GM18870 (cell line): ENCODE data around the gene G3BP2.

ENCODE experiments used
- ATAC-seq: cut with Tn5 transposase; IDR thresholded peaks from one replicate; pipeline ENCODE4 v1.9.1; 2021; ENCODE audit warnings: moderate library complexity; ENCODE audit not compliant: unreplicated experiment

The G3BP2 gene

GRCh38 chr4:75643651-75644050 lies 29.6 kb downstream of the G3BP2 start:
- no peak for ATAC-seq

DNA sequence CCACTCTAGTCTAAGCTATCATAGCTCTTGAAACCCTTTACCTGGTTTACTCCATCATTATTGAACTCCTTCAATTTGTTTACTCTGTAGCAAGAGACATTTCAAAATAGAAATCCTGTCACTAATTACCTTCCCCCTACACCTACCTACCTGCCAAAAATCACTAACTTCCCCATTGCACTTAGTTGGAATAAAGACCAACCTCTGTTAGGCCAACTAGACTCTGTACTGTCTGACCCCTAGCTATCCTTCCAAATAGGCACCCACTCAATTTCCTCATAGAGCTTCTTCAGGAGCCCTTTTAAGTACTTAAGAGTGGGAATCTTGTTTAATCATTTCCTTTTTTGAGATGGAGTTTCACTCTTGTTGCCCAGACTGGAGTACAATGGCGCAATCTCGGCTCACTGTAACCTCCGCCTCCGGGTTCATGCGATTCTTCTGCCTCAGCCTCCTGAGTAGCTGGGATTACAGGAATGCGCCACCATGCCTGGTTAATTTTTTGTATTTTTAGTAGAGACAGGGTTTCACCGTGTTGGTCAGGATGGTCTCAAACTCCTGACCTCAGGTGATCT lies 34.0 kb downstream of the G3BP2 start:
- no peak for ATAC-seq

DNA sequence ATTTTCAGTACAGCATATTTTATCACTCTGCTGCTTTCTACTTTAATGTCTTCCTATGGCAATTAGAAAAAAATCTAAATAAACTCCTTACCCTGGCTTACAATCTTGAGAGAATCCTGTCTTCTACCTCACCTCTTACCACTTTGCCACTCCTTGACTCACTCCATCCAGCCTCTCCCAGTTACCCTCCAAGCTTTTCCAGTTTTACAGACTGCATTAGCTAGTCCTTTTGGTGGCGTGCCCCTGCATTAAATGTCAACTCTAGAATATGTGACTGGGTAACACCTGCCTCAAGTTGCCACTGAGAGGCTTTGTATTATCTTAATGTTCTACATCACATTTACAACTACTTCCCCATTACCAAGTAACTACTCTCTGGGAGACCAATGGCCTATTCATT lies 35.4 kb downstream of the G3BP2 start:
- no peak for ATAC-seq

DNA sequence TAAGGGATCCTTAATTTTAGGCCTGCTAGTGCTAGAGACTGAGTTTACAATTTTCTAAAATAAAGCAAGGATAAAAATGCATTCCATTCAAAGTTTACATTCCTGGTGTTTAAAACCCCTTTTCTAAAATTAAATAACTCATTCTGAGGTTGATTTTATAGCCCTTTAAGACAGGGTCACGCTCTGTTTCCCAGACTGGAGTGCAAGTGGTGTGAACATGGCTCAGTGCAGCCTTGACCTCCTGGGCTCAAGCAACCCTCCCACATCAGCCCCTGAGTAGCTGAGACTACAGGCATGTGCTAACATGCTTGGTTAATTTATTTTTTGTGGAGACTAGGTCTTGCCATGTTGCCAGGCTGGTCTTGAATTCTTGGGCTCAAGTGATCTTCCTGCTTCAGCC lies 36.0 kb downstream of the G3BP2 start:
- ATAC-seq, result no peak

GRCh38 chr4:75634951-75635350 lies 38.3 kb downstream of the G3BP2 start:
- no peak for ATAC-seq

DNA sequence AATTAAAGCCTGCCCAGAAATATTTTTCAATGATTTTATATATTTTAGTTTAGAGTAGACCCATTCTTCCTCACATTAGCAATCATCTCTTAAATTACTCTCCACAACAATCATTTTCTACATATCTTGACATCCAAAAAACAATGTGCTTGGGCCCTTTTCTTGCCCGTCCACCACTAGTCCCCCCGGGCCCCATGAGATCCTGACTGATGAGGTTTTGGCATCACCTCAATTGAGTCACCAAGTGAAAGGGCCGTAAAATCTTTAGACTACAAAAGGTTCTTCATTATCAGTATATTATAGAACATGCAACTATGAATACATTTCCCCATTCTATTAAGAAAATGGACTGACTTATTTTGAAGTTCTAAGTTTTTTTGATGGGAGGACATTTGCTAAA lies 38.9 kb downstream of the G3BP2 start:
- ATAC-seq, result no peak

- no peak for ATAC-seq
Measured at GRCh38 chr4:75633846-75634245, 39.4 kb downstream of the G3BP2 start.

GRCh38 chr4:75630937-75631329 lies 42.3 kb downstream of the G3BP2 start:
- ATAC-seq, result no peak

GRCh38 chr4:75630174-75630936 lies 42.9 kb downstream of the G3BP2 start, which contains the start of gene CDKL2:
CDKL2 (minus strand) TSS chr4:75630528; CDS start chr4:75625988, 4,540 bp downstream.
- ATAC-seq, result peak; percentile 91

DNA sequence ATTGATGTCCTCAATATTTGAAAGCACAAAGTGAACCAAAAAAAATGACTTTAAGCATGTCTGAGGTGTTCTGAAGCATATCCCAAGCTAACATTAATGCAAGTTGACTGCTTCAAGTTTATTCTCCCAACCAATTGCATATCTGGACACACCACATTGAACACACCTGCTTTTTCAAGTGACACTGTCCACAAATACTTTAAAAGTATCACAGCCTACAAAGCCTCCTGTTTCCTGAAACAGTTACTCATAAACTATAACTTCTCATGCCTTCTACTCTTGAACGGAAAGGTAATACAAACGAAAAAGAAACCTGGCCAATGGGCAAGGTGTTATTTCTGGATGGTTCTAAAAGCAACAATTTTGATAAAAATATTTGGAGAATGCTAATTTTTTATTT lies 44.0 kb downstream of the G3BP2 start:
- no peak for ATAC-seq

GRCh38 chr4:75623026-75623425 lies 50.2 kb downstream of the G3BP2 start:
- ATAC-seq, result no peak

DNA sequence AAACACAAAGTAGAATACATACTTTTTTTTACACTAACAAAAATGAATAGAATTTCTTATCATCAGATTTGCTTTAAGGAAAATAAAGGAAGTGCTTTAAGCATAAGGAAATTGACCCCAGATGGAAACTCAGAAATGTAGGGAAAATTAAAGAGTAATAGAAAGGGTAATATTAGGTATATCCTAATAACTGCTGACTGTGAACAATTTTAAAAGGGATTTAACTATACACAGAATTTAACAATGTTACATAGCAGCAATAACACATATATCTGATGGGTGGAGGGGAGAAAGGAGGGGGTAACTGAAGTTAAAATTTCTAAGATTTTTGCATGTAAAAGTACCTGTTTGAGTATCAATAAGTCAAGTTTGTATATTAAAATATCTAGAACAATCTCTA lies 51.5 kb downstream of the G3BP2 start:
- no peak for ATAC-seq

DNA sequence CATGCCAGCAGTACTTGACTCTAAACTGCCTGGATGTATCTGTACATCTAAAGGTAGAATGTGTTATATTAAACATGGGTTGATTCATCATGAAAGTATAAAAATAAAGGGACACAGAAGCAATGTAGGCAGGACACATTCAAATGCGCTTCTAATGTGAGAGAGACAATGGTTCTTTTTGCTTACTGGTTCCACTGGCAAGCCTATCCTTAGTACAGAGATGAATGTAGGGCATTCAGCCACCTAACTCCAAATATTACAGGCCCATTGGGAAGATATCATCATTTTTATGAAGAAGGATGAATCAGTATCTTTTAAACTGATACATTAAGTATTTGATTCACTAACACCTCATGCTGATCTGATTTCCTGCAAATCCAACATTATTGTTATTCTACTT lies 60.9 kb downstream of the G3BP2 start:
- no peak for ATAC-seq

DNA sequence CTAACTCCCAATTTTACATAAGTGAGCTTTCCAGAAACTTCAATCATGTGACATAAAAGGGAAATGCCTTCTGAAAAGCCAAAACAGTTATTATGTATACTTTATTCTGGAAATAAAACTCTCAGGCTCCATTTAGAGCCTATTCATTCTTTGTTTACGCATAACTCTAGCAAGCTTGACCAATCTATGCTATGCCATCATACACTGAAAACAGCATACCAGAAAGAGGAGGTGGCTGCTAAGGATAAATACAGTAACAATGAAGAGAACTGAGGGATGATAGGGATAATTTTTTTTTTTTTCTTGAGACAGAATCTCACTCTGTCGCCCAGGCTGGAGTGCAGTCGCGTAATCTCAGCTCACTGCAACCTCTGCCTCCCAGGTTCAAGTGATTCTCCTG lies 67.3 kb downstream of the G3BP2 start:
- ATAC-seq, result no peak

DNA sequence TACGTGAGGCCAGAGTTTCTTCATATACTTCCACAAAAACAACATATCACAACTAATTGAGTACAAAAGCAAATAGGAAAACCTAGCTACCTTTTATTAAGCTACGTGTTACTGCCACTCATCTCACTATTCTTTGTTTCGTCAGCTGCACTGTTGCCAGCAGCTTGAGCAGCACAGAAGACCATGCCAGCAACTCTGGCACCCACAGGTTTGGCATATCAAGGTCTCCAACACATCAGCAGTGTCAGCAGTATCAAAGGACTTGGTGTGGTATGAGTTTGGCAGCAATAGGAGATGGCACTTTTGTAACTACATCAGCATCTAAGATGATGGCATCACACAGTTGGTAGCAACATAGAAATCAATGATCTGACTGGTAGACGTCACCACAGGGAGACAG lies 73.6 kb downstream of the G3BP2 start:
- no peak for ATAC-seq

GRCh38 chr4:75598390-75598789 lies 74.8 kb downstream of the G3BP2 start:
- ATAC-seq, result no peak

DNA sequence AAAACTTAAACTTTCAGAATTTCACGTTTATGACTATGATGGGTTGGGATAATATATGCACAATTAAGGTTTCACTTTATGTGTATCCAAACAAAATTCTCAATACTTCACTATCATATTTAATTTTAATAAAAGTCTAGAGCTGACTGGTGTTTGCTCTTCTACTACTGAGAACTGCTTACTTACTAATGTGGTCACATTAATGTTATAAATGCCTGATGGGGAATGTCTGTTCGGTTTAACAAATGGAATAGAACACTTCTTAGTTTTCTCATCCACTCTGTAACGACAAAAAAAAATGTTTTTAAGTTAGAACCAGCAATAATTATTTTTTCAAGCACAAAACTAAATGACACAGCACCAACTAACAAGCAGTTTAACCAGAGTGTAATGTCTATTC lies 77.2 kb downstream of the G3BP2 start:
- ATAC-seq, result no peak

DNA sequence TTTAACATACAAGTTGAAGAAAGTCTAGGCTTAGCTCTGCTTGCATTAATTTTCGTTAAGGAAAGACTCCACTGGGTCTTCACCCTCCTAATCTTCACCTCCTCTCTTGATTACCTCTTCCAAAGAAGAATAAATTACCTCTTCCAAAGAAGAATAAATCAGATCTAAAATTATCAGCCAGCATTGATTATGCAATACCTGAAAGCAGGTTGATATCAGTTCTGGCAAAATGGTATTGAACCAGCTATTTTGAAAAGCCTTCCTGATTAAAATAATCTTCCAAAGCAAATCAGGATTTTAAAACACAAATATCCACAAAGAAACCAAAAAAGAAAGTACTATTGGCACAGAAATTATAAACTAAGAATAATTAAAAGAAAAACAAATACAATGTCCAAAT lies 79.8 kb downstream of the G3BP2 start:
- no peak for ATAC-seq
